GM21515 (cell line): Measurements from ENCODE around the gene CRYGC.

ENCODE experiments used
- ATAC-seq: cut with Tn5 transposase; IDR thresholded peaks from one replicate; pipeline ENCODE4 v1.9.1; 2021; ENCODE audit not compliant: unreplicated experiment

CRYGC gene

DNA sequence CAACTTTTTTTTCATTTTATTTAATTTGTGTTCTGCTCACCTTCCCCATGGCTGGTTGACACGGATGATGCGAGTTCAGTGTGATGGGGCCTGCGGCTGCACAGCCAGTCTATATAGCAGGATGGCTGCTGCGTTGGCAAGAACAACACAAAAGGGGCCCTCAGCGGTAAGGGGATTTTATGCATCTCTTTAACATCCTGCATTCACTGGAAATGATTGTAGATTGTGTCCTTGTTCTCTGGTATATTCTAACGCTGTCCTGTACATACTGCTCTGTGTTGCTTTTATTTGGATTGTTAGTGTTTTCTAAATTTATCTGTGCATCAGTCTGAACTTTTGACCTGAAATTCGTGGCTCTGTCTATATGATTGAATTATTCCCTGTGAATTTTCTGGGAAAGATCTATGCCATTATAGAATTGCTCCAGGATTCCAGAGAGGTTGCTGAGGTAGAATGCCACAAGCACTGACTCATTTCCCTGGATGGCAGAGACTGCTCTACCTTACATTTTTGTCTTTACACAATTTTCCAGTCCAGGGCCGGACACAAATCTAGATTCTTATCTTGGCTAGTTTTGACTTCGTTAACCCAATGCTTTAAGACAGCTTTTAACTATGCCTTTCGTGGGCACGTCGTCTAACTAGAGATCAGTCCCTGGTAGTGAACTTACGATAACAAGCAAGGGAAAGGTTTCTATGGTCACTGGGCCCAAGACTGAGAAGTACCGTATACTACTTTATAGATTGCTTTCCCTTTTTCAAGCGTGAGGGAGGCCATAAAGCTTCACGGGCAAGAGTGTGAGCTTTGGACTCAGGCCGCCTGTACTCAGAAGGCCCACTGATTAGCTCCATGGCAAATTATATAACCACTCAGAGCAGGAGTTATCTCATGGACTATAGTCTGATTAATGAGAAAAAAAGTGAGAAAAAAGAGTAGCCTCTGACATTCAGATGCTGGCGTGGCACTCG is at the start of gene CRYGC:
CRYGC (minus strand) TSS at position 85 of the 968 bp plus-strand sequence; CDS start at position 49, 36 bp downstream.
- ATAC-seq: no peak

DNA sequence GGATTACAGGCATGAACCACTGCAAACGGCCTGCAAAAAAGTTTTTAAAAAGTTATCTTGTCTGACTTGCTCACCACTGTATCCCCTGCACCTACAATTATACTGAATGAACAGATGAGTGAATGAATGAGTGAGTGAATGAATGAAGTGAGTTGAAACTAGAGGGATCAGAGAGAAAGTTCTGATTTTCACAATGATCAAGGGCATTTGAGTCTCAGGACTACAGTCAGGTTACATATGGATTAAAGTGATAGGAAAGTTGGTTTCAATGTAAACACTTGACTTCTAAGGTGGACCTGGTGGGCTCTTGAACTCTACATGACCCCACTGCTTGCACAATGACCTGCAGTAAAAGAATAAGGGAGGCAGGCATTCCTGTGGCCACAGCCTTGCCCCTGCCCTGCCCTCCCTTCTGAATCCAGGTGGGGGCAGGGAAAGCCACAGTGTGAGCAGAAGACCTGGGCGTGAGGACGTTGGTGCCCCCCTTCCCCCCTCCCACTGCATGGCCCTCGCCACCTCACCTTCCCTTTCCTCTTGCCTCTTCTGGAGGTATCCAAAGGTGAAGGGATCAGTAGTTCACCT is 49.5 kb upstream of the CRYGC start:
- no peak for ATAC-seq

DNA sequence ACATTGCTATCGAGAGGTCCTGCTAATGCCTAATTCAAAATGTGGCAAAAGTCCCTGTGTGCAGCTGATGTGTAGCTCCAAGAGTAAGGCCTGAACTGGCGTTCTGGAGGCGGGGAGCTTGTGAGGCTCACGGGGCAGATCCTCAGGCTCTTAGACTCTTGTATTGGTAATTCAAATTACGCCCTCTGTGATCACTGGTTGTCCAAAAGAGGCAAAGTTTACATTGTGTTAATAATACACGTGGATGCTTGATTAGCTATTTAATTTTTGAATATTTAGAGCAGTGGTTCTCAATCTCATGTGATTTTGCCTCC is 46.2 kb upstream of the CRYGC start:
- no peak for ATAC-seq

- peak; percentile 99 for ATAC-seq
These were observed 45.6 kb upstream of the CRYGC start for GRCh38 chr2:208175069-208175839.

GRCh38 chr2:208174144-208174543 is 44.5 kb upstream of the CRYGC start:
- no peak for ATAC-seq

DNA sequence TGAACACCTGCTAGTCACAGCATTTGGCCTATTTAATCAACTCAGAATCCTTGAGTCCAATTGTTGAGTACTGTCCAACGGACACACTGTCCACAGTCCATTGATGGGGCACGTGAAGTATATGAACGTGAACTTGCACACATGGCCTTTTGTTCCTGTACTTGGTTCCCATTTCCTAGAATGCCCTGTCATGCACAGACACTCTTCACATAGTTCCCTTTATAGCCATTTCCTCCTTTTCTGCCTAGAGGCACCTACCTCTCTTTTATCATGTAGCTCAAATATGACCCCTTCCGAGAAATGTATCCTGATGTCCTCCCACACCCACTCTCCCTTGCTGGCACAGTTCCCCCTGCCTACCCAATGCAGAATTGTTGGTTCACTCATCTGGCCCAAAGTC is 42.5 kb upstream of the CRYGC start:
- ATAC-seq: no peak

GRCh38 chr2:208164951-208165755 is 35.5 kb upstream of the CRYGC start:
- no peak for ATAC-seq

GRCh38 chr2:208163489-208163888 is 33.9 kb upstream of the CRYGC start, which contains the start of gene CRYGA:
Gene CRYGA (minus strand): TSS chr2:208163589. CDS start chr2:208163556, 33 bp downstream.
- ATAC-seq: no peak

- ATAC-seq: no peak
These were observed 26.8 kb upstream of the CRYGC start for GRCh38 chr2:208156439-208156838.

DNA sequence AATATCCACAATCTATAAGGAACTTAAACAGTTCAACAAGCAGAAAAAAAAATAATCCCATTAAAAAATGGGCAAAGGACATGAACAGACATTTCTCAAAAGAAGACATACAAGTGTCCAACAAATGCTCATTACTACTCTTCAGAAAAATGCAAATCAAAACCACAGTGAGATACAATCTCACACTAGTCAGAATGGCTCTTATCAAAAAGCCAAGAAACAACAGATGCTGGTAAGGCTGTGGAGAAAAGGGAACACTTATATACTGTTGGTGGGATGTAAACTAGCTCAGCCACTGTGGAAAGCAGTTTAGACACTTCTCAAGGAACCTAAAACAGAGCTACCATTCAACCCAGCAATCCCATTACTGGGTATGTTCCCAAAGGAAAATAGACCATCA is 23.5 kb upstream of the CRYGC start:
- ATAC-seq: no peak

DNA sequence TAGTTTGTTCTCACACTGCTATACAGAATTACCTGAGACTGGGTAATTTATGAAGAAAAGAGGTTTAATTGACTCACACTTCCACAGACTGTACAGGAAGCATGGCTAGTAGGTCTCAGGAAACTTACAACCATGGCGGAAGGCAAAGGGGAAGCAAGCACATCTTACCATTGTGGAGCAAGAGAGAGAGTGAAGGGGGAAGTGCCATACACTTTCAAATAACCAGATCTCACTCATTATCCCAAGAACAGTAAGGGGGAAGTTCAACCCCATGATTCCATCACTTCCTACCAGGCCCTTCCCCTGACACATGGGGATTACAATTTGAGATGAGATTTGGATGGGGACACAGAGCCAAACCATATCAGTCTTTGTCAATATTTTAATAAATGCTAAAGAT is 21.3 kb upstream of the CRYGC start:
- no peak for ATAC-seq

- ATAC-seq: no peak
These were observed 20.5 kb upstream of the CRYGC start for GRCh38 chr2:208150094-208150493.

DNA sequence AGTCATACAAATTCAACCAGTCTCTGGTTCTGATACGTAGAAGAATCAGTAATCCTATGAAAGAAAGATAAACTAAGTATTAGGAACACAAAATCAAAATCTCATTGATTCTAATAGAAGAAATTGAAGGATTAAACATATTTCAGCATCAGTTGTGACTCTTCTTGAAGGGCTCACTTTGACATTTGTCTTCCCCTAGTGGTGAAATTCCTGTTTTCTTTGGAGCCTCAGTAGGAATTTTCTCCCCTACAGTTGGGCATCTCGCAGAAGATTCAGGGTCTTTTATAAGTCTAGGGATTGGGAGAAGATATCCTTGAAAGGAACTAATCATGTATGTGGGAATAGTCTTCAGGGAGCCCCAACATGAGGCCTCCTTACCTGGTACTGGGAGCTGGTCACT is 19.2 kb upstream of the CRYGC start:
- ATAC-seq: no peak

- no peak for ATAC-seq
These were observed 18.1 kb upstream of the CRYGC start for GRCh38 chr2:208147759-208148158.

DNA sequence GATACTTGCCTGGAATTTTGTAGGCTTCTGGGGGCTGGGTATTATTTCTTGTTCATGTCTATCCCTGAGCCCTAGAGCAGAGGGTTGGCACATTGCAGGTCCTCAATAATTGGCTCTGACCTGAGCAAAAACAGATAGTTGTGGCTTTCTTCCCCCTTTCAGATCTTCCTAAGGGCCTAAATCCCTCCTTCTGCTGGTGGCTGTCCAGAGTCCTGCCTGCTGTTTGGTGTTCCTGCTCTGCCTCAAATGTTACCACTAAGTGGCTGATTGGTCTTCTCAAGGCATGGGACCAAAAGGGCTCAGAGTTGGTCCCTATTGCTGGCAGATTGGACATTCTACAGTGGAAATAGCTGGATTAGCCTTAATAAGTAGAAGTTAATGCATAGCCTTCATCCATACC is 17.4 kb upstream of the CRYGC start:
- no peak for ATAC-seq

GRCh38 chr2:208146006-208146405 is 16.4 kb upstream of the CRYGC start, which contains the start of gene CRYGB:
Gene CRYGB (minus strand): TSS chr2:208146158. CDS start chr2:208146120, 38 bp downstream.
- no peak for ATAC-seq

GRCh38 chr2:208142925-208143799 is 13.5 kb upstream of the CRYGC start:
- ATAC-seq: no peak

GRCh38 chr2:208142240-208142924 is 12.8 kb upstream of the CRYGC start:
- no peak for ATAC-seq

DNA sequence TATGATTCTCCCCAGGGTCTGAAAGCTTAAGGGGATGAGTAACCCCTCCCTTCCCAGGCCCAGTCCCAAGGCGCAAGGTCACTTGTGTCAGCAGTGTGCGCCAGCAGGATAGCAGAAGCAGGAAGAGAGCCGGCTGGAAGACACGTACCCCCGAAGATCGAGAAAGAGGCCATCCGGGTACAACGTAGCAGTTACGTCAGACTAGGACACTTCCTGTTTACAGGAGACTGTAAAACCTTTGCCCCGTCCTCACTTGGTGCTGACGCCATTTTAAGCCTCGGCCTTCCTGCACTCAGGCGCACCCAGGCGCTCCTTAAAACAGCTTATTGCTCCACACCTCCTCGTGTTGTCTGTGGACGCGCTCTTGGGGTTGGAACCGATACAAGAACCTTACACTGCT is 9.8 kb upstream of the CRYGC start:
- ATAC-seq: no peak
